ENCODE results near the gene BARD1.

GRCh38 chr2:214775971-214776370 is 33.5 kb downstream of the BARD1 start:
- TF ChIP-seq YY1 (IDR thresholded peaks at IDR 0.05; ENCODE audit: insufficient read depth, insufficient read length) (no peak), ZNF274 (IDR thresholded peaks at IDR 0.05; ENCODE audit: low read depth, low read length) (no peak)

Measured in NT2/D1 (cell line).